IPS-20b (cell line): ENCODE results near the gene RAPGEF4.

Experiments
- H3K27ac ChIP-seq: one replicate; pipeline ENCODE4 v1.5.1; 2013; ENCODE audit warnings: low read length
- H3K27me3 ChIP-seq: 2 replicates; pipeline ENCODE4 v1.6.1; 2013; ENCODE audit warnings: mild to moderate bottlenecking, low read length, inconsistent platforms; ENCODE audit not compliant: insufficient read depth
- H3K36me3 ChIP-seq: 2 replicates; pipeline ENCODE4 v1.6.1; 2013; ENCODE audit warnings: low read depth, mild to moderate bottlenecking, inconsistent platforms, low read length, moderate library complexity; ENCODE audit not compliant: insufficient read depth
- H3K4me1 ChIP-seq: 2 replicates; pipeline ENCODE4 v1.6.1; 2013; ENCODE audit warnings: mild to moderate bottlenecking, control low read depth, inconsistent platforms, low read length, moderate library complexity; ENCODE audit not compliant: insufficient read depth
- H3K4me3 ChIP-seq: 2 replicates; pipeline ENCODE4 v1.5.1; 2013; ENCODE audit warnings: mild to moderate bottlenecking, low read length, inconsistent platforms
- H3K9ac ChIP-seq: 2 replicates; pipeline ENCODE4 v1.6.1; 2013; ENCODE audit warnings: low read depth, mild to moderate bottlenecking, inconsistent platforms, low read length, moderate library complexity
- H3K9me3 ChIP-seq: 2 replicates; pipeline ENCODE4 v1.6.1; 2013; ENCODE audit warnings: mild to moderate bottlenecking, low read depth, low read length, inconsistent platforms; ENCODE audit not compliant: insufficient read depth

The RAPGEF4 gene

DNA sequence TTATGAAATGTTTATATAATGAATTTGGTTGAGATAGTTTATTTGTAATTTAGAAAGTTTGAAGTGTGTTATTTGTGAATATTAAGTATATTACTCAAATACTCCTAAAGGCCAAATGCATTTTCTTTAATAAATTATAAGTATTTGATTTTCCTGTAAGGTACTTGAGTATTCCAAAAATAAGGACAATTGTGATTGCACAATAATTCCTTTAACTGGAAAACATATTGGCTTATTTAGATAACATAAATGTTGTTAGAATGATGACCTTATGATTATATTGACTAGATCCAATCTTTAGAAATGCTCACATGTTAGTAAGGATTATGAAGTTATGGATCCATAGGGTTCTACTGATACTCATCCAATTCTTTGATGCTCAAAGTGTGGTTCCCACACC, 214.9 kb downstream of the RAPGEF4 start:
- Histone ChIP-seq H3K36me3 (no peaks in the 10 kb centered on the region), H3K4me3 (no peak overlapping the region), H3K9ac (no peak overlapping the region), H3K4me1 (peaks cover 5% of the 10 kb centered on the region; the same call in 1 of the 2 replicates), H3K27ac (no peak overlapping the region), H3K27me3 (no peaks in the 10 kb centered on the region), H3K9me3 (no peaks in the 10 kb centered on the region)

DNA sequence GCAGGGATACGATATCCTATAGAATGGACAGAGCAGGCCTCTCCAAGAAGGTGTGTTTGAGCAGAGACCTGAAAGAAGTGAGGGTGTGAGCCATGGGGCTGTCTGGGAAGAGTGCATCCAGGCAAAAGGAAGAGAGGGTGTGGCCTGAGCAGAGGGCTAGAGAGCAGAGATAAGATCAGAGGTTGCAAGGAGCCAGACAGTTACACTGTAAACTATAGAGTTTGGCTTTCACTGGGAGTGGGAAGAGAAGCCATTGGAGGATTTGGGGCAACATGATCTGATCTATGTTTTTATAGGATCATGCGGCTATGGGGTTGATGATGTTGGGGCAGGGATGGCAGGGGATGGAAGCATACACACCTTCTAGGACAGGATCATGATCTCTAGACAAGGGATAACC, 215.9 kb downstream of the RAPGEF4 start:
- Histone ChIP-seq H3K27me3 (no peaks in the 10 kb centered on the region), H3K27ac (no peak overlapping the region), H3K4me3 (no peak overlapping the region), H3K36me3 (no peaks in the 10 kb centered on the region), H3K9me3 (no peaks in the 10 kb centered on the region), H3K9ac (no peak overlapping the region), H3K4me1 (peaks cover 4% of the 10 kb centered on the region; the same call in 1 of the 2 replicates)

- H3K27me3 ChIP-seq = no peaks in the 10 kb centered on the region
- no peak overlapping the region for H3K27ac ChIP-seq
Measured at GRCh38 chr2:172953411-172953810, 217.8 kb downstream of the RAPGEF4 start.

DNA sequence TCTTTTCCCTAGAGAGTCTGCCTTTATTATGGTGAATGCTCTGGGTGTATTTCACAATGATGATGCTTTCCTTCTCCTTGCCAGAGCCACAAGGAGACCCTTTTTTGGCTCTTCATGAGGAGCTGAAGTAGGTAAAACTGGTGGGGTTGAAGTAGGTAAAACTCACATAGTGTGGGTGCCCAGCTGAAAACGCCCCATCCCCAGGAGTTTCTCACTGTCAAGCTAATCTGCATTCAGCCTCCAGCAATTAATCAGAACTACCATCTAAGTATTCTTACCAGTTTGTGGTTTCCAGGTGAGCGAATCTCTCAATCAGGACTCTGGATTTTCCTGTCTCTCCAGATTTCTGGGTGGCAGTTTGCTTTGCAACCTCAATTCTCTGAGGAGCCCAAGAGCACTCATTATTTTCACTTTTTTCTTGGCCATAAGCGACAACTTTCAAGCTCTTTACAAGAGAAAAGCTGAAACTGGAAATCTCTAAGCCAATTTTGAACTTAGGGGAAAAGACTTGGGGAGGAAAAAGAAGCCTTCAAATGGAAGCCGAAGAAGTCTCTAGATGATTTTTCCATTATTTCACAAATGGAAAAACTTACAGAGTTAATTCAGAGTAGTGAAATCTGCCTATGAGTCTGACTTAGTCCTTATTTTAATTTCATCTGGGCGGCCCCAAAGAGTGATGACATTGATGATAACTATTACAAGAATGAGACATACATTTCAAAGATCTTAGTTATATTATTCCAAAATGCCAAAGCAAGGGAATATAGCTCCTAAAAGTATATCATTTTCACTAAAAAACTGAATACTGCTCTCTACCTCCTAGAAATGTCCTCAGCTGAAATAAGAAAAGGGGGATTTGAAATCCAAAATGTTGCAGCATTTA, 218.6 kb downstream of the RAPGEF4 start:
- Histone ChIP-seq H3K9me3 (no peaks in the 10 kb centered on the region), H3K9ac (no peak overlapping the region), H3K36me3 (no peaks in the 10 kb centered on the region), H3K27me3 (no peaks in the 10 kb centered on the region), H3K4me1 (peaks cover 4% of the 10 kb centered on the region; the same call in 1 of the 2 replicates), H3K4me3 (no peak overlapping the region), H3K27ac (no peak overlapping the region)

More at GRCh38 chr2:172953411-172953810, 217.8 kb downstream of the RAPGEF4 start:
- Histone ChIP-seq H3K9ac (no peak overlapping the region), H3K4me1 (peaks cover 4% of the 10 kb centered on the region; the same call in 1 of the 2 replicates), H3K4me3 (no peak overlapping the region), H3K9me3 (no peaks in the 10 kb centered on the region), H3K36me3 (no peaks in the 10 kb centered on the region)

DNA sequence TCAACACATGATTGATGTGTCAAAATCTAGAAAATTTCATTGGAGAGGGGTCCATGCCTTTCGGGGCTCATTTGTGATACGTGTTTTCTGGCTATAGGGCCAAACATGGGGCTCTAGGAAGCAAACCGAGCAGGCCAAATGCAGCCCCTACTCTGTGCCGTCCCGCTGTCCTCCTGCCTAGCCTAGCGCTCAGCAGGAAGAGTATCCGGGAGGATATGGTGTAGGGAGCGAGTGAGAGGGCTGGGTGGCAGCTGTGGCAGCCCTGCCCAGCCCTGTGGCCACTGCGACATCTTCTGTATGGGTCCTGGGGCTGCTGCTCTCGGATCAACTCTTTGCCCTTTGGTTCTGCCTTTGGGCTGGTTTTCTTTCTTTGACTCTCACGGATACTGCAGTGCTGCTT, 219.9 kb downstream of the RAPGEF4 start:
- H3K9ac ChIP-seq = no peak overlapping the region
- H3K4me3 ChIP-seq = no peak overlapping the region
- peaks cover 4% of the 10 kb centered on the region; the same call in 1 of the 2 replicates for H3K4me1 ChIP-seq
- no peaks in the 10 kb centered on the region for H3K36me3 ChIP-seq
- no peak overlapping the region for H3K27ac ChIP-seq
- H3K27me3 ChIP-seq = no peaks in the 10 kb centered on the region
- no peaks in the 10 kb centered on the region for H3K9me3 ChIP-seq

DNA sequence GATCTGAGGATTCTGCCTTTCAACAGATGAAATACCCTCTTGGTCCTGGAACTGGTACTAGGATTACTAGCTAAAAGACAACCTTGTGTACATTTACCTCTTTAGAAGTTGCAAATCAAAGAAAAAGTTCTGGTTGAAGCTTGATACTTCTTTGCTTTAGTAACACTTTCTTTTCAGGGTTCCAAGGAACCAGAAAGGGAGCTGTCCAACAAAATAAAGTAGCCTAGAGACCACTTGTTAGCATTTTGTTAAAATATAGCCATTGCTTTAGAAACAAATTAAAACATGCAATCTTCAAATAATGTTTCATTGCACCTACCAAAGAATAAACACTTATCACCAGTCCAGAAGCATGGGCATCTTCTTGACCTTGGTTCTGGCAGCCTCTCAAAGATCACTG, 222.1 kb downstream of the RAPGEF4 start:
- H3K9me3 ChIP-seq = no peaks in the 10 kb centered on the region
- no peak overlapping the region for H3K4me3 ChIP-seq
- peaks cover 4% of the 10 kb centered on the region; the same call in 1 of the 2 replicates for H3K4me1 ChIP-seq
- H3K9ac ChIP-seq = no peak overlapping the region
- no peak overlapping the region for H3K27ac ChIP-seq
- no peaks in the 10 kb centered on the region for H3K36me3 ChIP-seq
- H3K27me3 ChIP-seq = no peaks in the 10 kb centered on the region

DNA sequence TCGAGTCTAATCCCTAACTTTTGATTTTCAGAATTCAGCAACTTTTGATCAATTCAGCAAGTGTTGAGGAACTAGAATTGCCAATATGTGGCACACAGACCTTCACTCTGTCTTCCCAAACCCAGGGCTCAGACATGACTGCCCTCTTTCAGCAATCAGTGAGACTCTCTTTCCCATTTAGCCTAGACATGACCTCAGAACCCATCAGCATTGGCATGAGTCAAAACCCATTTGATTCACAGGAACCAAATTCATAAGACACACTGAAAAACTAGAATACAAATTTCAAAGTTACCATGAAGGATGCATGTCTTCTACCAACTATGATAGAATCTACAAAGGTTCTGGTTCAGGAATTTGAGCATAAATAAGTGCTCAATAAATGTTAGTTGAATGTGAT, 226.4 kb downstream of the RAPGEF4 start:
- H3K36me3 ChIP-seq = no peaks in the 10 kb centered on the region

GRCh38 chr2:172962824-172963223, 227.2 kb downstream of the RAPGEF4 start:
- Histone ChIP-seq H3K4me1 (no peaks in the 10 kb centered on the region), H3K4me3 (no peak overlapping the region), H3K27me3 (no peaks in the 10 kb centered on the region), H3K9ac (no peak overlapping the region), H3K36me3 (no peaks in the 10 kb centered on the region), H3K27ac (no peak overlapping the region), H3K9me3 (no peaks in the 10 kb centered on the region)

More for the DNA sequence above, 226.4 kb downstream of the RAPGEF4 start:
- Histone ChIP-seq H3K27me3 (no peaks in the 10 kb centered on the region), H3K9me3 (no peaks in the 10 kb centered on the region), H3K4me3 (no peak overlapping the region), H3K4me1 (no peaks in the 10 kb centered on the region), H3K9ac (no peak overlapping the region), H3K27ac (no peak overlapping the region)

DNA sequence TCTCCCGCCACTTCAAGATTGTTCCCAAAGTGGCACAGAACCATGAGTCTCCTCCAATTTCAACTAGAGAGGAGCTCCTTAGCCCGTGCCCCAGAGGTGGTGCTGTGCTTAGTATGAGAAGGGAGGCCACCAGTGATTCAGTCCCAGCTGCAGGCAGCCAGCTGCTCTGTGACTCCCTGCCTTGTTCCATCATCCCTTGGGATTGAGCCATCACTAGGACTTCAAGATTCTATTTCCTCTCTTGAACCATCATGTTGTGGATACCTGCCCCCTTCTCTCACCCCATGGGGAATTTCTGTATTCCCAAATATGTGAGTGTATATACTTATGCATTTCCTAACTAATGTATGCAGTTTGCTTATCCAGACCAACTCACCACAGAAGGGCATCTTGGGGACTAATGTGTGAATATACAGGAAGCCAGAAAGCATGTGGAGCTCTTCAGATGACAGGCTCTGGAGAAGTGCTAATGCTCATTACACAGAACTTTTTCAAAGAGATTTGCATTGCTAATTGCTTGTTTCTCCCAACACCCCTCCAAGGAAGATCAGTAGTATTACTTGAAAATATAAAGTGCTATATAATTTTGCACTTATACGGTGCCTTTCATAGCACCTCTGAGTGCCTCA, 229.0 kb downstream of the RAPGEF4 start:
- Histone ChIP-seq H3K27me3 (no peaks in the 10 kb centered on the region), H3K9me3 (no peaks in the 10 kb centered on the region), H3K27ac (no peak overlapping the region), H3K4me3 (no peak overlapping the region), H3K36me3 (no peaks in the 10 kb centered on the region), H3K4me1 (no peaks in the 10 kb centered on the region), H3K9ac (no peak overlapping the region)

- Histone ChIP-seq H3K4me3 (no peak overlapping the region), H3K9me3 (no peaks in the 10 kb centered on the region), H3K36me3 (no peaks in the 10 kb centered on the region), H3K27me3 (no peaks in the 10 kb centered on the region), H3K4me1 (no peaks in the 10 kb centered on the region), H3K27ac (no peak overlapping the region), H3K9ac (no peak overlapping the region)
Measured at GRCh38 chr2:172965433-172966212, 230.0 kb downstream of the RAPGEF4 start.

- H3K9ac ChIP-seq = no peak overlapping the region
- no peak overlapping the region for H3K4me3 ChIP-seq
- no peak overlapping the region for H3K27ac ChIP-seq
- no peaks in the 10 kb centered on the region for H3K27me3 ChIP-seq
- H3K36me3 ChIP-seq = no peaks in the 10 kb centered on the region
- no peaks in the 10 kb centered on the region for H3K9me3 ChIP-seq
- H3K4me1 ChIP-seq = no peaks in the 10 kb centered on the region
Measured at GRCh38 chr2:172967036-172967982, 231.7 kb downstream of the RAPGEF4 start.
